ENCODE results near the gene ODAD4.

ODAD4 gene

GRCh38 chr17:41974031-41974430 is 43.6 kb downstream of the ODAD4 start:
- no peak for DNase-seq (ENCODE audit: extremely low read depth, low read depth)
- no peak for TF ChIP-seq CTCF (IDR thresholded peaks at IDR 0.05; ENCODE audit: low read depth, low read length)

- no peak for DNase-seq (ENCODE audit: extremely low read depth, low read depth)
- TF ChIP-seq CTCF (IDR thresholded peaks at IDR 0.05; ENCODE audit: low read depth, low read length), result no peak
These were observed 44.2 kb downstream of the ODAD4 start for GRCh38 chr17:41974658-41975057.

- no peak for TF ChIP-seq CTCF (IDR thresholded peaks at IDR 0.05; ENCODE audit: low read depth, low read length)
These were observed 45.0 kb downstream of the ODAD4 start for GRCh38 chr17:41975099-41976083.

GRCh38 chr17:41976142-41976768 is 45.8 kb downstream of the ODAD4 start:
- peak; percentile 31 for DNase-seq (ENCODE audit: extremely low read depth, low read depth)
- TF ChIP-seq CTCF (IDR thresholded peaks at IDR 0.05; ENCODE audit: low read depth, low read length), result no peak

More at GRCh38 chr17:41975099-41976083, 45.0 kb downstream of the ODAD4 start:
- peak; percentile 15 for DNase-seq (ENCODE audit: extremely low read depth, low read depth)

GRCh38 chr17:41977991-41978390 is 47.6 kb downstream of the ODAD4 start:
- no peak for TF ChIP-seq CTCF (IDR thresholded peaks at IDR 0.05; ENCODE audit: low read depth, low read length)
- DNase-seq (ENCODE audit: extremely low read depth, low read depth), result no peak

- no peak for DNase-seq (ENCODE audit: extremely low read depth, low read depth)
- TF ChIP-seq CTCF (IDR thresholded peaks at IDR 0.05; ENCODE audit: low read depth, low read length), result no peak
These were observed 51.8 kb downstream of the ODAD4 start for GRCh38 chr17:41982026-41982760.
